OCI-LY7 (cell line): Measurements from ENCODE around the gene MED15.

Experiments used
- CTCF ChIP-seq: fragments of 200-600 bp; sonication (generic); conservative IDR thresholded peaks from 2 replicates; pipeline ENCODE4 v1.5.1; 2014; ENCODE audit warnings: mild to moderate bottlenecking, antibody characterized with exemption, low read length, moderate library complexity, mixed read lengths
- EZH2phosphoT487 ChIP-seq: fragments of 200-600 bp; sonication (generic); IDR thresholded peaks from 2 replicates; pipeline ENCODE4 v1.6.1; 2018; ENCODE audit warnings: low read depth, borderline replicate concordance, mild to moderate bottlenecking, mixed run types, antibody characterized with exemption, low read length, moderate library complexity, mixed read lengths

- no peak for TF ChIP-seq CTCF
- no peak for TF ChIP-seq EZH2phosphoT487
Measured at GRCh38 chr22:20509344-20510047, 2.1 kb downstream of the MED15 start.
